ENCODE results near the gene CYP4B1.
"Not testable (repeated sequence)": the region's sequence is repeated elsewhere in the genome, so short reads cannot be mapped to it uniquely, and the experiment has no call there.

Gene CYP4B1

DNA sequence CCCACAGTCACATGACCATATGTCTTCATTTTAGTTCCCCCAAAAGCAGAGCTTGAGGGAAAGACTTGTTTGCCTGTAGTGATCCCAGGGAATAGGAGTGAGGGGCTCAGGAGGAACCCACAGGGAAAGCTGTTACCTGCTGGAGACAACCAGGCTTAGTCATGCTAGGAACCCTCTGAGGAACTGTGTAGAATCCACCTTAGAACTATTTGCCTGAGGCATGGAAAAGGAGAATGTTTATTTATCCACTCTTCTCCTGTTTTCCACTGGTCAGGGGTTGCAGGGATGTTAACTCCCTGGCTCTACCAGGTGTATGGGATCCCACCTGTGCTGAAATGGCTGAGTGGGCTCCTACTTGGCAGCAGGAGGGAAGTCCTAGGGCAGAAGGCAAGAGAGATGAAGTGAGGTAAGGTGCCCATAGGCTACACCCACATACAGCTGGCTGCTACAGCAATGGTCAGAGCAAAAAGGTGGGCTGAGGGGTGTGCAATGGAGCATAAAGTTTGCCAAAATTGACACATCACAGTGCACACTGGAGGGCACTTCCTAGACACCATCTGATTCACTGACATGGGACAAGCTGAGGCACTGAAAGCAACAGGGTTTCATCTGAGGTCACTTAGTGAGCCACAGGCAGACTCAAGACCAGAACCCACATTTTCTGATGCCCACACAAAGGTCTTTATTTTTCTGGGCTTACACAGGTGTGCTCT lies 29.7 kb upstream of the CYP4B1 start:
- TF ChIP-seq, protein P1, sequence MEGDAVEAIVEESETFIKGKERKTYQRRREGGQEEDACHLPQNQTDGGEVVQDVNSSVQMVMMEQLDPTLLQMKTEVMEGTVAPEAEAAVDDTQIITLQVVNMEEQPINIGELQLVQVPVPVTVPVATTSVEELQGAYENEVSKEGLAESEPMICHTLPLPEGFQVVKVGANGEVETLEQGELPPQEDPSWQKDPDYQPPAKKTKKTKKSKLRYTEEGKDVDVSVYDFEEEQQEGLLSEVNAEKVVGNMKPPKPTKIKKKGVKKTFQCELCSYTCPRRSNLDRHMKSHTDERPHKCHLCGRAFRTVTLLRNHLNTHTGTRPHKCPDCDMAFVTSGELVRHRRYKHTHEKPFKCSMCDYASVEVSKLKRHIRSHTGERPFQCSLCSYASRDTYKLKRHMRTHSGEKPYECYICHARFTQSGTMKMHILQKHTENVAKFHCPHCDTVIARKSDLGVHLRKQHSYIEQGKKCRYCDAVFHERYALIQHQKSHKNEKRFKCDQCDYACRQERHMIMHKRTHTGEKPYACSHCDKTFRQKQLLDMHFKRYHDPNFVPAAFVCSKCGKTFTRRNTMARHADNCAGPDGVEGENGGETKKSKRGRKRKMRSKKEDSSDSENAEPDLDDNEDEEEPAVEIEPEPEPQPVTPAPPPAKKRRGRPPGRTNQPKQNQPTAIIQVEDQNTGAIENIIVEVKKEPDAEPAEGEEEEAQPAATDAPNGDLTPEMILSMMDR (IDR thresholded peaks at IDR 0.05), result no peak

GRCh38 chr1:46770541-46770940 lies 28.3 kb upstream of the CYP4B1 start:
- H3K4me3 ChIP-seq, result no peak overlapping the region
- no peak overlapping the region for H3K27ac ChIP-seq
- TF ChIP-seq, protein P1 (IDR thresholded peaks at IDR 0.05), result no peak
- DNase-seq (ENCODE audit: low spot score), result no peak

More for the DNA sequence above, 29.7 kb upstream of the CYP4B1 start:
- Histone ChIP-seq H3K27ac (no peak overlapping the region), H3K4me3 (no peak overlapping the region)
- no peak for DNase-seq (ENCODE audit: low spot score)

- DNase-seq (ENCODE audit: low spot score), result no peak
These were observed 26.3 kb upstream of the CYP4B1 start for GRCh38 chr1:46772571-46772970.

DNA sequence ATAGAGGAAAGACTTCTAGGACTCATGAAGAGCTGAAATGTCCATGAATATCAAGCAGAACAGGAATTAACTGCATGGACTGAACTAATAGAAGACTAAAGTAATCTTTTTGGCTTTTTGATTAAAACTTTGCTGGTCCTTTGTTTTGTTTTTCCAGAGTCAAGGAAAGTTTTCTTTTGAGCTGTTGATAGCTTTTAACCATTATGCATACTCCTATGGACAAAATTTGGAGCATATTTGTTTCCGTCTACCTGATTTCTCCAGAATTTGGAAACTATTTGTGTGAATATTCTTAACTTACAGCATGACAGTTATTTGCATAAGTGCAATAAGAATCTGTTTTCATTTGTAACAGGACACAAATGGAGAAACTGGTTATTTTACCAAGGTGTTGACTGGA lies 24.5 kb upstream of the CYP4B1 start:
- no peak for DNase-seq (ENCODE audit: low spot score)
- Histone ChIP-seq H3K4me3 (no peak overlapping the region), H3K27ac (no peak overlapping the region)
- TF ChIP-seq, protein P1 (IDR thresholded peaks at IDR 0.05), result no peak

More at GRCh38 chr1:46772571-46772970, 26.3 kb upstream of the CYP4B1 start:
- no peak overlapping the region for H3K4me3 ChIP-seq
- no peak overlapping the region for H3K27ac ChIP-seq
- TF ChIP-seq, protein P1 (IDR thresholded peaks at IDR 0.05), result no peak

DNA sequence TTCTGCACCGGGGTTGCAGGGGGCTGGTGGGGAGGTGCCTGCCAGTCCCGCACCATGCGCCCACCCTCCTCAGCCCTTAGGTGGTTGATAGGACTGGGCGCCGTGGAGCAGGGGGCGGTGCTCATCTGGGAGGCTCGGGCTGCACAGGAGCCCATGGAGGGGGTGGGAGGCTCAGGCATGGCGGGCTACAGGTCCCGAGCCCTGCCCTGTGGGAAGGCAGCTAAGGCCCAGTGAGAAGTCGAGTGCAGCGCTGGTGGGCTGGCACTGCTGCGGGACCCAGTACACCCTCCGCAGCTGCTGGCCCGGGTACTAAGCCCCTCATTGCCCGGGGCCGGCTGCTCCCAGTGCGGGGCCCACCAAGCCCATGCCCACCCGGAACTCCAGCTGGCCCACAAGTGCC lies 20.4 kb upstream of the CYP4B1 start:
- not testable (repeated sequence) for H3K27ac ChIP-seq; H3K4me3 ChIP-seq; DNase-seq (ENCODE audit: low spot score)

DNA sequence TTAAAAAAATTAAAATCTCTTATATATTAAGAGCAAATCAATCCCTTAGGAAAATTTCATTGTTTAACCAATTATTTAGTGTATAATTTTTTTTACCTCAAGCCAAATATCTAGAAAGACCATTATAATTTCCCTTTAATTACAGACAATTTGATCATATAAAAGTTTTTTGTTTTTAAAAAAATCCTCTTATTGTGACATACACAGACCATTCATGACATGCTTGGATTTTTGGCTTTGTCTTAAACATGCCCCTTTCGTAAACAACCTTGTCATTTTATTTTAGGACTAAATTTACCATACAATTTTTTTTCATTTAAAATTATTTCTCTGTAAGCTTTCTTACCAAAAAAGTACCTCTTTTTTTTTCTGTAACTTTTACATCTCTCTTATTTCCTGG lies 14.2 kb upstream of the CYP4B1 start:
- DNase-seq (ENCODE audit: low spot score), result no peak
- Histone ChIP-seq H3K27ac (no peak overlapping the region), H3K4me3 (no peak overlapping the region)
- TF ChIP-seq, protein P1 (IDR thresholded peaks at IDR 0.05), result no peak

GRCh38 chr1:46788634-46789033 lies 10.2 kb upstream of the CYP4B1 start:
- H3K4me3 ChIP-seq; DNase-seq (ENCODE audit: low spot score); H3K27ac ChIP-seq: not testable (repeated sequence)

GRCh38 chr1:46790446-46791101 lies 8.3 kb upstream of the CYP4B1 start:
- no peak overlapping the region for H3K4me3 ChIP-seq
- TF ChIP-seq, protein P1 (IDR thresholded peaks at IDR 0.05), result no peak
- H3K27ac ChIP-seq, result no peak overlapping the region
- DNase-seq (ENCODE audit: low spot score), result no peak

All from coronary artery (tissue), 2 donors.